IMR-90 (cell line): ENCODE measurements around the gene FAM174C. TPM values are rescaled to one million over a fixed set of nuclear protein-coding genes. Genes with fewer than 3 reads are reported as not detected.

Experiments used
- ATAC-seq: fragments of 200-7000 bp; cut with Tn5 transposase; 2 replicates; pipeline ENCODE4 v1.9.1; 2020; ENCODE audit warnings: low read depth, mild to moderate bottlenecking, moderate library complexity
- BruUV-seq: library from RNA; stranded (reverse); fragments of 400-500 nt; replicated peaks from 2 replicates; lab custom pipeline; 2021; lab: Mats Ljungman, UMichigan
- CTCF ChIA-PET: fragments of 300-600 bp; formaldehyde crosslinking; extraction: SDS; loops from one replicate; lab custom pipeline; 2021; ENCODE audit warnings: antibody characterized with exemption; lab: Yijun Ruan, JAX
- POLR2A ChIA-PET: fragments of 300-600 bp; sonication (Branson Sonifier 250); formaldehyde crosslinking; loops from one replicate; lab custom pipeline; 2022; ENCODE audit warnings: antibody characterized with exemption; ENCODE audit not compliant: unreplicated experiment; lab: Charles Lee
- DNase-seq: peaks from one replicate; pipeline ENCODE4 v3.0.0; 2013
- H2AFZ ChIP-seq: replicated peaks from 2 replicates; pipeline ENCODE3; 2013; ENCODE audit warnings: low read length, mild to moderate bottlenecking; ENCODE audit not compliant: poor library complexity
- H2AK5ac ChIP-seq: 2 replicates; pipeline ENCODE4 v1.6.1; 2013; ENCODE audit warnings: low read depth, low read length, inconsistent platforms
- H2AK9ac ChIP-seq: replicated peaks from 2 replicates; pipeline ENCODE3; 2013; ENCODE audit warnings: mild to moderate bottlenecking, low read depth, low read length, moderate library complexity; ENCODE audit not compliant: poor library complexity
- H2BK120ac ChIP-seq: 2 replicates; pipeline ENCODE4 v1.6.1; 2013; ENCODE audit warnings: low read depth, low read length, inconsistent platforms
- H2BK15ac ChIP-seq: 3 replicates; pipeline ENCODE4 v1.6.1; 2013; ENCODE audit warnings: low read depth, low read length, inconsistent platforms
- H2BK20ac ChIP-seq: 2 replicates; pipeline ENCODE4 v1.6.1; 2013; ENCODE audit warnings: low read depth, mild to moderate bottlenecking, inconsistent platforms, low read length, moderate library complexity
- H2BK5ac ChIP-seq: 2 replicates; pipeline ENCODE4 v1.6.1; 2013; ENCODE audit warnings: mild to moderate bottlenecking, low read depth, low read length, inconsistent platforms; ENCODE audit not compliant: poor library complexity, severe bottlenecking
- H3K14ac ChIP-seq: replicated peaks from 2 replicates; pipeline ENCODE4 v1.6.1; 2013; ENCODE audit warnings: low read depth, low read length, inconsistent platforms
- H3K18ac ChIP-seq: 2 replicates; pipeline ENCODE4 v1.6.1; 2013; ENCODE audit warnings: low read depth, low read length, control low read depth
- H3K23ac ChIP-seq: 2 replicates; pipeline ENCODE4 v1.6.1; 2013; ENCODE audit warnings: low read depth, low read length, inconsistent platforms
- H3K27ac ChIP-seq: 2 replicates; pipeline ENCODE4 v1.5.1; 2013; ENCODE audit warnings: mild to moderate bottlenecking, control low read depth, low read length; ENCODE audit not compliant: insufficient read depth
- H3K27me3 ChIP-seq: 2 replicates; pipeline ENCODE4 v1.6.1; 2013; ENCODE audit warnings: low read length; ENCODE audit not compliant: control insufficient read depth, insufficient read depth
- H3K36me3 ChIP-seq: 2 replicates; pipeline ENCODE4 v1.6.1; 2013; ENCODE audit warnings: low read length, mixed read lengths; ENCODE audit not compliant: control insufficient read depth, insufficient read depth
- H3K4ac ChIP-seq: 2 replicates; pipeline ENCODE4 v1.6.1; 2013; ENCODE audit warnings: low read depth, low read length, inconsistent platforms
- H3K4me1 ChIP-seq: 2 replicates; pipeline ENCODE4 v1.6.1; 2013; ENCODE audit warnings: low read length, mixed read lengths; ENCODE audit not compliant: control insufficient read depth, insufficient read depth
- H3K4me2 ChIP-seq: 2 replicates; pipeline ENCODE4 v1.6.1; 2013; ENCODE audit warnings: low read depth, mild to moderate bottlenecking, control low read depth, low read length, moderate library complexity
- H3K4me3 ChIP-seq: 2 replicates; pipeline ENCODE4 v1.5.1; 2013; ENCODE audit warnings: low read depth, mild to moderate bottlenecking, control low read depth, low read length, moderate library complexity; ENCODE audit not compliant: insufficient read depth
- H3K56ac ChIP-seq: 2 replicates; pipeline ENCODE4 v1.6.1; 2013; ENCODE audit warnings: low read length, inconsistent platforms; ENCODE audit not compliant: insufficient read depth; ENCODE audit errors: extremely low read depth
- H3K79me1 ChIP-seq, 2 experiments: 2 replicates each; pipeline ENCODE4 v1.6.1; 2013; ENCODE audit warnings: low read length in 2 of 2, inconsistent platforms in 1 of 2, low read depth in 1 of 2
- H3K9ac ChIP-seq: 2 replicates; pipeline ENCODE4 v1.6.1; 2013; ENCODE audit warnings: low read depth, low read length, control low read depth
- H3K9me1 ChIP-seq: 2 replicates; pipeline ENCODE4 v1.6.1; 2013; ENCODE audit warnings: low read length, inconsistent platforms; ENCODE audit not compliant: insufficient read depth
- H3K9me3 ChIP-seq: 2 replicates; pipeline ENCODE4 v1.6.1; 2013; ENCODE audit warnings: low read length; ENCODE audit not compliant: control insufficient read depth, insufficient read depth
- H4K20me1 ChIP-seq: 2 replicates; pipeline ENCODE4 v1.6.1; 2013; ENCODE audit warnings: low read length, inconsistent platforms; ENCODE audit not compliant: insufficient read depth
- H4K5ac ChIP-seq: 2 replicates; pipeline ENCODE4 v1.6.1; 2013; ENCODE audit warnings: mild to moderate bottlenecking, low read depth, low read length, control low read depth
- H4K8ac ChIP-seq, 2 experiments: 2 replicates each; pipeline ENCODE4 v1.6.1; 2013; ENCODE audit warnings: low read depth in 2 of 2, low read length in 2 of 2, control low read depth in 1 of 2, inconsistent platforms in 1 of 2
- H4K91ac ChIP-seq: 2 replicates; pipeline ENCODE4 v1.6.1; 2013; ENCODE audit warnings: low read depth, low read length, inconsistent platforms; ENCODE audit not compliant: insufficient read depth
- BHLHE40 ChIP-seq: fragments of 150-350 bp; IDR thresholded peaks from 2 replicates; pipeline ENCODE4 v1.6.1; 2016; ENCODE audit warnings: mild to moderate bottlenecking, low read depth, low read length
- CEBPB ChIP-seq: IDR thresholded peaks from 2 replicates; pipeline ENCODE4 v1.6.1; 2012; ENCODE audit warnings: low read depth, low read length, improper control_type of control experiment
- CHD1 ChIP-seq: IDR thresholded peaks from 2 replicates; pipeline ENCODE4 v1.6.1; 2012; ENCODE audit warnings: low read depth, low read length, improper control_type of control experiment
- CTCF ChIP-seq: conservative IDR thresholded peaks from 2 replicates; pipeline ENCODE4 v1.5.1; 2012; ENCODE audit warnings: mild to moderate bottlenecking, low read depth, low read length, improper control_type of control experiment
- ELK1 ChIP-seq: fragments of 150-350 bp; IDR thresholded peaks from 2 replicates; pipeline ENCODE4 v1.6.1; 2016; ENCODE audit warnings: low read depth, mild to moderate bottlenecking, low read length, moderate library complexity, borderline replicate concordance
- FOS ChIP-seq: fragments of 150-350 bp; IDR thresholded peaks from 2 replicates; pipeline ENCODE4 v1.6.1; 2016; ENCODE audit warnings: low read depth, low read length
- MAFK ChIP-seq: IDR thresholded peaks from 2 replicates; pipeline ENCODE4 v1.6.1; 2012; ENCODE audit warnings: low read depth, low read length, improper control_type of control experiment
- MAZ ChIP-seq: IDR thresholded peaks from 2 replicates; pipeline ENCODE4 v1.6.1; 2012; ENCODE audit warnings: low read depth, mild to moderate bottlenecking, low read length, improper control_type of control experiment, moderate library complexity, borderline replicate concordance
- MXI1 ChIP-seq: IDR thresholded peaks from 2 replicates; pipeline ENCODE4 v1.6.1; 2012; ENCODE audit warnings: low read depth, mild to moderate bottlenecking, low read length, moderate library complexity, borderline replicate concordance
- NFE2L2 ChIP-seq: fragments of 150-350 bp; IDR thresholded peaks from 2 replicates; pipeline ENCODE4 v1.6.1; 2016; ENCODE audit warnings: low read depth, mild to moderate bottlenecking, low read length
- POLR2A ChIP-seq: IDR thresholded peaks from 2 replicates; pipeline ENCODE4 v1.6.1; 2012; ENCODE audit warnings: mild to moderate bottlenecking, low read depth, low read length
- RAD21 ChIP-seq: IDR thresholded peaks from 2 replicates; pipeline ENCODE4 v1.6.1; 2012; ENCODE audit warnings: low read length, improper control_type of control experiment
- RCOR1 ChIP-seq: IDR thresholded peaks from 2 replicates; pipeline ENCODE4 v1.6.1; 2012; ENCODE audit warnings: mild to moderate bottlenecking, low read length, improper control_type of control experiment; ENCODE audit not compliant: insufficient replicate concordance
- RFX5 ChIP-seq: IDR thresholded peaks from 2 replicates; pipeline ENCODE4 v1.8.0; 2012; ENCODE audit warnings: low read depth, mild to moderate bottlenecking, low read length, moderate library complexity
- SMC3 ChIP-seq: fragments of 150-350 bp; IDR thresholded peaks from 2 replicates; pipeline ENCODE4 v1.6.1; 2016; ENCODE audit warnings: low read depth, mild to moderate bottlenecking, antibody characterized with exemption, low read length, moderate library complexity
- WGBS, 2 experiments: methylation state at CpG; one replicate each; pipeline versions ENCODE4 v1.1.5 to v1.1.7; 2013; ENCODE audit warnings: missing lambda C conversion rate in 2 of 2; ENCODE audit not compliant: insufficient read length in 1 of 2; ENCODE audit errors: extremely low coverage in 2 of 2; 5-methylcytosine and 5-hydroxymethylcytosine counted together
- dilution Hi-C: fragments of 300-500 bp; cut with HindIII; formaldehyde crosslinking; loops from one replicate; pipeline ENCODE4 v1.14.3; 2018; ENCODE audit warnings: low sequenced_read_pairs; ENCODE audit not compliant: unreplicated experiment
- in situ Hi-C: fragments of 300-500 bp; cut with MboI; formaldehyde crosslinking; loops from 3 replicates; pipeline ENCODE4 v1.14.3; 2019; ENCODE audit warnings: low sequenced_read_pairs, inconsistent platforms, mixed read lengths
- intact Hi-C: fragments of 100-400 bp; cut with micrococcal nuclease; formaldehyde crosslinking; loops from 2 replicates; pipeline ENCODE4 v1.10.0; 2022
- polyA plus RNA-seq, 3 experiments: library from polyadenylated mRNA; depleted of rRNA; stranded (reverse); fragments of >200 nt; gene quantifications; 2 replicates each; pipeline ENCODE4 v1.2.3, GENCODE V29; 2012; ENCODE audit warnings: low replicate concordance in 1 of 3
- total RNA-seq: library from RNA; depleted of rRNA; stranded (reverse); fragments of >200 nt; gene quantifications from 2 replicates; pipeline ENCODE4 v1.2.3, GENCODE V29; 2012
- TF ChIP-seq, protein P1 (sequence below): fragments of 150-350 bp; IDR thresholded peaks from 2 replicates; pipeline ENCODE4 v1.6.1; 2017; ENCODE audit warnings: mild to moderate bottlenecking, antibody characterized with exemption, low read length, low read depth

Gene FAM174C
- total and polyA plus RNA-seq, 2 of the 4 experiments (the other 2 are of a cell fraction): 7.5 to 61.8 TPM

DNA sequence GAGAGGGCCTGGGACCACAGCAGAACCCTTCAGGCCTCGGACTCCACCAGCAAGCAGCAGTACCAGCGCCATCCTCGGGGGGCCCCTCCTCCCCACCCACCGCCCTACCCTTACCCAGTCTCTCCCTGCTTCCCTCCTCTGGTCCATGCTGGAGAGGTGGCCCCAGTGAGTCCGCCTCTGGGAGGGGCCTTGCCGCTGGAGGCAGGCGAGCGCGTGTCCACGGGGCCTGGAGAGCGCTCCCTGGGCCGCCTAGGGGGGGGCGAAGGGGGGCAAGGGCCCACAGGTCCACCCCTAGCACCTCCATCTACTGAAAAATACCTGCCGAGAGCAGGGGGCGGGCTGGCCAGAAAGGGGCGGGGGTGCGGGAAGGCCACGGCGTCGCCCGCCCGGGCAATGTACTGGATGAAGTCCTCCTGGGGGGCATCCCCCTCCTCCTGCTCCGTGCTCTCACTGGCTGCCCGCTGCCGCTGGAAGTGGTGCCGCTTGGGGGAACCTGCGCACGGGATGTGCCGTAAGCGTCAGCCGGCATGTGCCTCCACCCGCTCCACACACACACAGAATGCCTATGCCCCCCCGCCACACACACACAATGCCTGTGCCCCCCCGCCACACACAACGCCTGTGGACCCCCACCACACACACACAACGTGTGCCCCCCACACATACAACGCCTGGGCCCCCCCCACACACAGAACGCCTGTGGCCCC lies 44.4 kb upstream of the FAM174C start:
- no peak overlapping the region for H3K56ac ChIP-seq
- H4K5ac ChIP-seq: no peak overlapping the region
- TF ChIP-seq RFX5 (no peak), CHD1 (no peak), BHLHE40 (no peak), SMC3 (no peak), MAFK (no peak), RAD21 (no peak), CEBPB (no peak), POLR2A (no peak), ELK1 (no peak), MXI1 (no peak), FOS (no peak), RCOR1 (no peak), CTCF (no peak), NFE2L2 (no peak), MAZ (no peak)
- TF ChIP-seq, protein P1, sequence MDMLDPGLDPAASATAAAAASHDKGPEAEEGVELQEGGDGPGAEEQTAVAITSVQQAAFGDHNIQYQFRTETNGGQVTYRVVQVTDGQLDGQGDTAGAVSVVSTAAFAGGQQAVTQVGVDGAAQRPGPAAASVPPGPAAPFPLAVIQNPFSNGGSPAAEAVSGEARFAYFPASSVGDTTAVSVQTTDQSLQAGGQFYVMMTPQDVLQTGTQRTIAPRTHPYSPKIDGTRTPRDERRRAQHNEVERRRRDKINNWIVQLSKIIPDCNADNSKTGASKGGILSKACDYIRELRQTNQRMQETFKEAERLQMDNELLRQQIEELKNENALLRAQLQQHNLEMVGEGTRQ: no peak
- H3K23ac ChIP-seq: no peak overlapping the region
- no peak overlapping the region for H2AK9ac ChIP-seq
- peaks cover 7 to 31% of the 10 kb centered on the region in 2 experiments for H3K79me1 ChIP-seq
- no peaks in the 10 kb centered on the region for H3K9me3 ChIP-seq
- H2AK5ac ChIP-seq: no peak overlapping the region
- H3K4me1 ChIP-seq: peaks cover 14% of the 10 kb centered on the region
- H3K14ac ChIP-seq: no peak overlapping the region
- peaks cover 61% of the 10 kb centered on the region for H3K36me3 ChIP-seq
- H3K4me2 ChIP-seq: no peak overlapping the region
- H3K9ac ChIP-seq: no peak overlapping the region
- no peaks in the 10 kb centered on the region for H3K27me3 ChIP-seq
- ChIA-PET POLR2A (no interaction called here), CTCF (no interaction called here)
- no peak overlapping the region for H4K8ac ChIP-seq
- no peak for ATAC-seq
- no peak overlapping the region for H3K18ac ChIP-seq
- no peak for DNase-seq
- no peak overlapping the region for H3K27ac ChIP-seq
- 100% methylated on average over 1 of the region's 38 CpGs; no CpG with 5 or more reads in 1 of the 2 experiments for WGBS, 2 experiments
- no peak overlapping the region for H4K91ac ChIP-seq
- dilution Hi-C loops: no loop called here
- no TSS peak for BruUV-seq
- H2AFZ ChIP-seq: no peak overlapping the region
- no peak overlapping the region for H2BK20ac ChIP-seq
- no peak overlapping the region for H2BK15ac ChIP-seq
- no peak overlapping the region for H2BK120ac ChIP-seq
- in situ Hi-C loops: no loop called here
- H3K4me3 ChIP-seq: no peak overlapping the region
- no peak overlapping the region for H2BK5ac ChIP-seq
- no peaks in the 10 kb centered on the region for H3K9me1 ChIP-seq
- H3K4ac ChIP-seq: no peak overlapping the region
- intact Hi-C loops: no loop called here
- H4K20me1 ChIP-seq: peaks cover 33% of the 10 kb centered on the region
